ENCODE data around the gene ADGRV1.
"Not testable (repeated sequence)": the region's sequence is repeated elsewhere in the genome, so short reads cannot be mapped to it uniquely, and the experiment has no call there.

Gene ADGRV1

GRCh38 chr5:90940227-90940995 lies 381.8 kb downstream of the ADGRV1 start:
- DNase-seq (ENCODE audit: low read depth) = no peak

DNA sequence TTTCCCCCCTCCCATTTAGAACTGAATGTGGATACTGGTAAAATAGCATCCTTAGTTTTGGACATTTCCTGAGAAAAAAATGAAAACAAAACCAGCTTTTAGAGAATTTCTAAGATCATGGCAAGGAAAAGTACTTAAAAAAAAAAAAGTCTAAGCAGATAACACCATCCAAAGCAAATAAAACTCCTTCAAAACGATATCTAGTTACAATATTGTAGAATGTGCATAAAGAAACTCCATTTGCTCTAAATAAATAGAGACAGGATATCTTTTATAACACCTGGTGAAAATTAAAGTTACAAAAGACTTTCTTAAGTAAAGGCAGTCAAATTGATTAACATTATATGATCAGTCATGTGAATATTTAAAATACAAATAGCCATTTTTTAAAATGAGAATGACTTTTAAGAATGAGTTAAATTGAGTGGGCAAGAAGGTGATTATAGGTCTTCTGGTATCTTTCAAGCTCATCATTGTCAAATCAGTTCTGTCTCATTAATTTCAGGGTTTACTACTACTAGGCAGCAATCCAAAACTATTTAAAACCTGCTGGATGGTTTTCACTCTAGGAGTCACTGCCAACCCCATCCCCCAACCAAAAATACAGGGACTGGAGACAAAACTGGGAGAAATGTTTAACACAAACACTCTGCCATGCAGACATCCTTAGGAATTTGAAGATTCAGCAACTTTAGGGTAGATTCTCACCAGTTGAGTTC lies 382.6 kb downstream of the ADGRV1 start:
- DNase-seq (ENCODE audit: low read depth) = no peak

DNA sequence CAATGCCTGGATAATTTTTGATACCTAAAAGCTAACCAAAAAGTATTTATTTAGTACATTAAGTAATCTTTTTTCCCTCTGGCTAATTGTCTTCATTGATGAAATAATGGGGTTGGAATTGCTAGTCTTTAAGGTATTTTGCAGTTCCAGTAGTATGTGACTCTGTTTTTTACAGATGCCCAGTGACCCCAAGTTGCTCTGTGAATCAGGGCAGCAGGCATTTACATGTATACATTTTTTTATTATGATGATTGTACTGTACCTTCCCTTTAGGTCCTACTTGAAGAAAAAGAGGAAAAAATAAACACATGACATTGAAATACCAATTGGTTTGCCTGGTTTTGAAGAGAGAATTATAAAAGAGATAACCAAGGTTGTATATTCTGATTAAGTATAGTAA lies 385.5 kb downstream of the ADGRV1 start:
- DNase-seq (ENCODE audit: low read depth) = no peak

DNA sequence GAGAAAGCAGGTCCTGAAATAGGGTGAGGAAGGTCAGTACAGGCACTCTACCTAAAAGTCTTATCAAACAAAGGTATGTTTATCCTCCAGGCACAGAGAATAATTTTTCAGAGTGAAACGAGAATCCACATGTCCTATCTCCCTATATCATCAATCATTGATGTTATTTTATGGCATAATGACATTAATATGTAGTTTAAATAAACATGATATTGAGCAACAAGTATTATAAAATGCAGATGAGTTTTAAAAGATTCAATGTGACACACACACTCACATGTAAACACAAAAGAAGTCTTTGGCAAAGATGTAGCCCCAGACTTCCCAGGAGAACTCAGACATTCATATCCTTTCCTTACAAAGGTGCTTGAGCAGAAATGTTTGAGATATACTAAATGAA lies 389.1 kb downstream of the ADGRV1 start:
- no peak for DNase-seq (ENCODE audit: low read depth)

DNA sequence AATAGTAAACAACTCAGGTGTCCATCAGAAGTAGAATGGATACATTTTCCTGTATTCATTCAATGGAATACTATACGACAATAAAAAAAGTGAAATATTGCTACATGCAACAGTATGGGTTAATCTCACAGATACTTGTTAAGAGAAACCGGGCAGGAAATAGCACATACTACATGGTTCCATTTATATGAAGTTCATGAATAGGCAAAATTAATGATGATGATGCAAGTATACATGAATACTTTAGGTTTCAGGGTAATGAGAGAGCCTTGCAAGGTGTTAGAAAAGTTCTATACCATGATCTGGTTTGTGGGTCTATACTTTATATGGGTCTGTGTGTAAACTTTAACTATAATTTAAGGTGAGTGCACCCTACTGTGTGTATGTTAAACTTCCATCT lies 390.4 kb downstream of the ADGRV1 start:
- no peak for DNase-seq (ENCODE audit: low read depth)

DNA sequence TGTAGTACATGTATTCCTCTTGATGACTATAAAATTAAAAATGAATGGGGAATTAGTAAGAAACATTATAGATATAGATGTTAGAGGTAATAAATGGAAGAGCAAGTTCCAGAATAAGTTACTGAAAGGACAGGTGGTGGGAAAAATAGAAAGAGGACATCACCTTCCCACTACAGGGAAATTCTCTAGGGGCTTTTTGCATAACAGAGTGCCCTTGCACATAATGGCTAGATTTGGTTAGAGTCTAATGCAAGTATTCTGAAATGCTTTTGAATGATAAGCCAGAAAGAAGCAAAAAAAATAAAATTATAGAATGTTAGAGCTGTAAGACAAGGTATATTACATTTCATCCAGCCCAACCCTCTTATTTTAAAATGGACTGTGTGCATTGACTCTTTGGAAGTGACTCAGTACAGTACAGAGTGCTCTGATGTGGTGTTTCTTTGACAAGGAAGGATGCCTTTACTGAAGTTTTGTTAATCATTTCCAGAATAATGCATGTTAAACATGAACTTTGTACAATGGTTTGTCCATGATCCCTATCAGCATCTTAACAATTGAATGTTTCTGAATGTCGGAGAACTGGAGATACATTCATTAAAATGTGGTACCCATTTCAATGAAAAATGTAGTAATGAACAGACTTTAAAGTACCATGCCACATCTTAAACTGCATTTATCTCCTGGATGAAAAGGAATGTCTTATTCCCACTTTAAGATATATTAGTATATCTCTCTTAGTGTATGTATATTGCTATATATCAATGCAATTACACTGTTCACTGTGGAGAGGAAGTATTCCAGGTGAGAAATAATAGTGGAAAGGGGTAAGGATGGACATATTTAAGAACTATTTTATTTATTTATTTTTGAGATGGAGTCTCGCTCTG lies 391.1 kb downstream of the ADGRV1 start:
- no peak for DNase-seq (ENCODE audit: low read depth)

DNA sequence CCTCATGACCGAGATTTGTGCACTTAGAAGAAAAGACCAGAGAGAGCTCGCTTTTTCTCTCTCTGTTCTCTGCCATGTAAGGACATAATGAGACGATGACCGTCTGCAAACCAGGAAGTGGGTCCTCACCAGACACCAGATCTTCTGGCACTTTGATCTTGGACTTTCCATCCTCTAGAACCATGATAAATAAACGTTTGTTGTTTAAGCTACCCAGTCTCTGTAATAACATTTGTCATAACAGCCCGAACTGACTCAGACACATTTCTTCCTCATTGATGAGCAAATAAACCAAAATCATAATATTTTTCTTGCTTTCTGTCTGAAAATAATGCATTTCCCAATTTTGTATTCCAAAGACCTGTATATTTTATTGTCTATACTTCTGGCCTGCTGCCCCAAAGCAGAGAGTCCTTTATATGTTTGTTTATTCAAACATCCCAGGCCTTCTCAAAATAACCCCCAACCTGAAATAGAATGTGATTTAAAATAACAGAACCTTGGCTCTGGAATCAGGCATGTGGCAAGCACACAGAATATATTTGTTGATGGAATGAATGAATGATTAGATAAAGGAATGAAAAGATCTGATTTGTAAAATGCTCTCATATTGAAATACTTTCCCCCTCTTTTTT lies 396.5 kb downstream of the ADGRV1 start:
- DNase-seq (ENCODE audit: low read depth) = no peak

- DNase-seq (ENCODE audit: low read depth) = no peak
These were observed 398.0 kb downstream of the ADGRV1 start for GRCh38 chr5:90956511-90957097.

DNA sequence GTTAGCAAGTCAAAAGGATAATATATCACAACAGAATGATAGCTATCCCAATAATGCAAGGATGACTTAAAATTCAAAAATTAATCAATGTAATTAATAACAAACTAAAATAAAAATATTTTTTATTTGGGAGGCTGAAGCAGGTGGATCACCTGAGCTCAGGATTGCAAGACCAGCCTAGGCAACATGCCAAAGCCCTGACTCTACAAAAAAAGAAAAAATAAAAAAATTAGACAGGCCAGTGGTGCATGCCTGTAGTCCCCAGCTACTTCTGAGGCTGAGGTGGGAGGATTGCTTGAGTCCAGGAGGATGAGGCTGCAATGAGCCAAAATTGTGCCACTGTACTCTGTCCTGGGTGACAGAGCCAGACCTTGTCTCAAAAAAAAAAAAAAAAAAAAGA lies 399.3 kb downstream of the ADGRV1 start:
- DNase-seq (ENCODE audit: low read depth) = no peak

- DNase-seq (ENCODE audit: low read depth) = no peak
These were observed 400.7 kb downstream of the ADGRV1 start for GRCh38 chr5:90959262-90959661.

DNA sequence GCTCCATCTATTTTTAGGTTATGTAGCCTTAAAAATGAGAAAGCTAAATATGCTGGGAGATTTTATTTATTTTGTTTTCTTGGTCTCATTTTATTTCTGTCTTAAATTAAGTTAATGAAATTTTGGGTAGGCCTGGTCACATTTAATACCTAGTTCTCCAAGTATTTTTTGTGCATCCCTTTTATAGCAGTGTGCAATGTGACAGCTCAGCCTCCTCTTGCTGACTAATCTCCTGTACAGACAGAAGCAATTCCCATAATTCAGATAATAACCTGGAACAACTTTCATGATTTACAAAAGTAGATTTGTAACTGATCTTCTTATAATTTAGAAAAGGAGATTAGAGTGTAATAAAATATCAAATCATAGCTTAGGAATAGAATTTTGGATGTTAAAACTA lies 403.9 kb downstream of the ADGRV1 start:
- DNase-seq (ENCODE audit: low read depth) = no peak

DNA sequence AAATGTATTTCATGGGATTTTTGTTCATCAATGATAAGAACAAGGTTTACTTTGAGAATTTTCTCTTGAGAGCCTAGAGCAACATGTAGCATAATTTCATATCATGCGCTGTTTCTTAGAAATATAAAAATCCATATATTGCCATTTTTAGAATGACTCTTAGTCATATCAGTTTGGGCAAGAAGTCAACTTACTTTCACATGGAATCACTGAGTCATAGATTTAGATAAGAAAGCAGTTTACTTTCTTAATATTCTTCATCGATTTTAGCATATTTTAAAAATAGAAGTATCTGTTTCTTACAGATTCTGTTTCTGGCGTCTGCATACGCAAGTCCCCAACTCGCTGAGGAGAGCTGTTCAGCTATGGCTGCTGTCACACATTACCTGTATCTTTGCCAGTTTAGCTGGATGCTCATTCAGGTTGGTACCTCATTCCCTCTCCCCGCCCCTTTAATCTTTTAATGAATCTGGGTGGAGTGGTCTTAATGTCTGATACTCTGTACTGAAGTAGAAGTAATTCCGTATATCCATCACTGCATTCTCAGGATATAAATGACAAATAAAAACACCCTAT lies 406.6 kb downstream of the ADGRV1 start:
- DNase-seq (ENCODE audit: low read depth) = no peak

DNA sequence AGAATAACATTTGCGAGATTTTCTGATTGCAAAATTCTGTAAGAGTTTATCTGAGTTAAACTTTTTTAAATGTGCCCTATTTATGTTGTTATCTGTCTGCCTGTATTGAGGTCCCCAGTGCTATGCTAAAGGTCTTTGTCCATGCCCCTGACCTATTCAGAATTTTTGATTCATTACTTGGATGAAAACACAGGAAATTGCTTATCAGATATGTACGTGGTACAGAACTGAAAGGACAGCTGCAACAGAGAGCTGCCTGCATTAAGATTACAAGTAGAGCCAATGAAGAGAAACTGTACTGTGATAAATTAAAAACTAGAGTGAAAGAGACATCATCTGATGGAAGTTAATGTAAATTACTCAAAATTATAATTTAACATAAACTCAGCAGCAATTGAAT lies 408.8 kb downstream of the ADGRV1 start:
- no peak for DNase-seq (ENCODE audit: low read depth)

- no peak for DNase-seq (ENCODE audit: low read depth)
These were observed 409.3 kb downstream of the ADGRV1 start for GRCh38 chr5:90967851-90968250.

- no peak for DNase-seq (ENCODE audit: low read depth)
These were observed 409.7 kb downstream of the ADGRV1 start for GRCh38 chr5:90968319-90968718.

- not testable (repeated sequence) for DNase-seq (ENCODE audit: low read depth)
These were observed 411.3 kb downstream of the ADGRV1 start for GRCh38 chr5:90969945-90970344.

DNA sequence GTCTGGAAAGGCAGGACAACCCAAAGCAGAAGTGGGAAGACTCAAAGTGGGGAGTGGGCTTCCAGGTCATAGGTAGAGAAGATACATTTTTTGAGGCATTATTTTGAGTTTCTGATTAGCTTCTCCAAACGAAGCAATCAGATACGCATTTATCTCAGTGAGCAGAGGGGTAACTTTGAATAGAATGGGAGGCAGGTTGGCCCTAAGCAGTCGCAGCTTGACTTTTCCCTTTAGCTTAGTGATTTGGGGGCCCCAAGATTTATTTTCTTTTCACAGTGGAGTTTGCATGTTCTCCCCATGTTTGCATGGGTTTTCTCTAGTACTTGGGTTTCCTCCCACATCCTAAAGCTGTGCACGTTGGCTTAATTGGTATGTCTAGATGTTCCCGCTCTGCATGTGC lies 422.6 kb downstream of the ADGRV1 start:
- DNase-seq (ENCODE audit: low read depth) = no peak

DNA sequence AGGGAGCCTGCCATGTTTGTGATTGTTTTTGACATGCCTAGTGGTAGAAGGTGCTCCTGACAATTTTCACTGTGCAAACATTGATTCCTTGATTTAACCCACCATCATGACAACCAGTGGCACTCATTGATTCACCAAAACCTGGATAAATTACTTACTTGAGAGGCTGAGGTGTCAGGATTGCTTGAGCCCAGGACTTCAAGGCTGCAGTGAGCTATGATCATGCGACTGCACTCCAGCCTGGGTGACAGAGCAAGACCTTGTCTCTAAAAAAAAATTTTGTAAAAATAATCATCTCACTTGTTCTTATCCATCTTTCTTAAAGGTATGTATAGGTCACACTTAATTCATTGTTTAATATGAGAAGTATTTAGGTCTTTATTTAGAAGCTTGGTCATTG lies 423.2 kb downstream of the ADGRV1 start:
- DNase-seq (ENCODE audit: low read depth) = no peak

- DNase-seq (ENCODE audit: low read depth) = no peak
These were observed 424.0 kb downstream of the ADGRV1 start for GRCh38 chr5:90982576-90982975.

DNA sequence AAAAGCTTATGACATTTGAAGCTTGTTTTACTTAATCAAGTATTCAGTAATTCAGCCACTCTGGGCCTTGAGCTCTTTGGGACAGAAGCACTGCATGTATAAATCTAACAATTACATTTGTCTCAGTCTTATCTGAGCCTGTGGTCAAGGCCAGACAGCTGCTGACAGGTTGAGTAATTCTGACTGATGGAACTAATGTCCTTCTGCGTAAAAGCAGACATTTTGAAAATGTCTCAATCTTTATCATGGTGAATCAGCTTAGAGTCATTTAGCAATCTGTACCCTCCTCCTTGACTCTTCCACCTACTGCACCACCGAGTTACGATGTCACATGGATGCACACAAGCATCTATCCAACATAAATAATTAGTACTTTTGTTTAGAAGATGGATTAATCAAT lies 424.6 kb downstream of the ADGRV1 start:
- DNase-seq (ENCODE audit: low read depth) = no peak

- DNase-seq (ENCODE audit: low read depth) = no peak
These were observed 425.1 kb downstream of the ADGRV1 start for GRCh38 chr5:90983711-90984124.
